ENCODE data around the gene ATP6V1D.
"Not testable (repeated sequence)": the region's sequence is repeated elsewhere in the genome, so short reads cannot be mapped to it uniquely, and the experiment has no call there.

The ATP6V1D gene

DNA sequence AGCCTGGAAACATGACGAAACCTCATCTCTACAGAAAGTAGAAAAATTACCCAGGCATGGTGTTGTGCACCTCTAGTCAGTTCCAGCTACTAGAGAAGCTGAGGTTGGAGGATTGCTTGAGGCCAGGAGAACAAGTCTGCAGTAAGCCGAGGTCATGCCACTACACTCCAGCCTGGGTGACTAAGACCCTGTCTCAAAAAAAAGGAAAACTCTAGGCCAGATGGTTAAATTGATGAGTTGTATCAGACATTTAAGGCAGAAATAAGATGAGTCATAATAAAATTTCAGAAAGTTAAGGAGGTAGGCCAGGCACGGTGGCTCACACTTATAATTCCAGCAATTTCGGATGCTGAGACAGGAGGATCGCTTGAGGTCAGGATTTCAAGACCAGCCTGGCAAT, 11.2 kb upstream of the ATP6V1D start:
- DNase-seq (ENCODE audit: low read depth): no peak

DNA sequence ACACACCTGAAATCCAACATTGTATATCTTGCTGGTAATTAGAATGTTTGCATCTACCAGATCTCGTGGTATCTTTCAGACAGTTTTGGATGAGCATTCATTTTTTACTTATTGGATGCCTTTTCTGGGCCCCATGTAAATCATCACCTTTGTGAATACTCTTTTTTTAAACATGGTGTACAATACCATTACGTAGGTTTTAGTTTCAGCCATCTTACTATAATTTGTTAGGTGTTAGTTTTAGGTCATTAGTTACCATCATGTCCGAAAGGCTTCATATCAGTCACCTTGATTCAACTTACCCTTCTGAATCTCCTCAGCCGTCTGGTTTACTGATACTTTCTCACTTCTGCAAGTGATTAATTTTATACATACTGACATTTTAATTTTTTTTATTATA, 5.9 kb upstream of the ATP6V1D start:
- DNase-seq (ENCODE audit: low read depth): no peak

DNA sequence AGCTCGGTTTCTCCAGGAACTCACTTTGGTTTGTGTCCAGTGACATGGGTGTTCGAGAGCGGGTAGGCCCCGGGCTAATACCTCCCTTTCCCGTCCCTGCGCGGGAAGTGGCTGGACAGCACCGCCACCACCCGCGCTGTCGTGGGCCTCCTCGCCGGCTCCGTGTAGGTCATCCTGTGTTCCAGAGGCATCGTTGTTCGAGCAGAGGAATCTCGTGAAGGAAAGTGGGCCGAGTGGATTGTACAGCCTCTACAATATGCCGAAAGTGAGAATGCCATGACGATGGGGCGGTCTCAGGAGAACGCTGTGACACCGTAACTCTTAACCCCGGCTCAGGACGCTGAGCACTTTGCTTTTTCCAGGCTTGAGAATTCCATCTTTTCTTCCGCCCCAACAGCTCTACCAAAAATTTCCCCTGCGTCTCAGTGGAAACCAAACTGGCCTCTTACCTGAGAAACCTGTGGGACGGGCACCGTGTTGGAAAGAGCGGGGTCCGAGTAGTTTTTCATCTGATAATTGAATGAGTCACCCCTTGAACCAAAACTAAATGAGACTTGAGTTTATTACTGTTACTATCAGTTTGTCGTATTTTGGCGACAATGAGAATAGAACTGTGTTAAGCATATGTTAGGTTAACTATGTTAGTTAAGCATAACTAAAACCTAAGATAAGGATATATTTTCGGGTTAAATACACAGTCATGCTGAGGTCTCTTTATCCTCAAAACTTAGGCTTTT, 1.0 kb upstream of the ATP6V1D start:
- no peak for DNase-seq (ENCODE audit: low read depth)

DNA sequence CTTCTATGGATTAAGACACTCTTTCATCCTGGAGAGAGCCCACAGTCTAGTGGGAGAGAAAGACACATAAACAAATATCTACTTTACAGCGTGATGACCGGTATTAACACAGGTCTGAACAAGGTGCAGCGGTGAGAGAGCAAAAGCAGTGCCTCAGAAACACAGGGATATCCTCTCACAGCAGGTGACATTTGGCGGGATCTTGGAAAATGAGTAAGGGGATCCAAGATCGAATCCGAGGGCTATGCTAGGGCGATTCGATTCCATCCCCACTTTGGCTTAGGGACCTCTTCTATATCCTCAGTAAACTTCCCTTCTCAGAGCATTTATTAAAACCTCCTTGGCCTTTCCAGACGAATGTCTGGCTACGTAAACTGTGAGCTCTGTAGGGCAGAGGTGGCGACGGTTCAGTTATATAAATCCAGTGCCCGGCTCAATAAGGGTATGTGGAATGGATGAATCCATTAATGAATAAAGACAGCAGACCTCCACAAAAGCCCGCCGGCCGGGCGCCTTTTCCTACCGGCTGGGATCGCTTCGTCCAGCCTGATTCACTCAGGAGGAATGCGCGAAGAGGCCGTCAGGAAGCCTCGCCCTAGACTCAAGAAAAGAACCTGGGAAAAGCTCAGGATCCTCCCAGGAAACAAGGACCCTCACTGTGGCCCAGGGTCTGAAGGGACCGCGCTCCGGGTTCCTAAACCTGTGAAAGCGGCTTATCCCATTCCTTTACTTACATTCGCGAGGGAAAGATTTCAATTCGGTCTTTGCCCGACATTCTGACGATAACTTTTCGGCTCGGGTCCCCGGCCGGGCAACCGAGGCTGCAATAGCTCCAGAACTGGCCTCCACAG, 455 bp downstream of the ATP6V1D start:
- no peak for DNase-seq (ENCODE audit: low read depth)

DNA sequence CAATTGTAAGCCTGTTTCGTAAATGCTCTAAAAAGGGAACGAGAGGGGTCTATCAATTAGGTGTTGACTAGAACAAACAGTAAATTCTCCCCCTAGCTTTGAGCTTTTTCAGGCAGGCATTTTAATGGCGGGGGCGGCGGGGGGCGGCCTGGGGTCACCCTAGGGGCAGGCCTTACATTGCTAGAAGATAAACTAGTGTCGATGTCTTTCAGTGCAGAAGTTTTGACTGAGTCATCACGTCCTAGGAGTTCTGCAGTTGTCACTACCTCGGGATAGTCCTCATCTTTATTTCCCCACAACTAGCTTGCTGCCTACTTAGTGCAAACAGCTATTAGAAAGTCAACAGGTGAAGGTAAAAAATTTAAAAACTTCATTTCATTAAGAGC, 1.6 kb downstream of the ATP6V1D start:
- DNase-seq (ENCODE audit: low read depth): no peak

DNA sequence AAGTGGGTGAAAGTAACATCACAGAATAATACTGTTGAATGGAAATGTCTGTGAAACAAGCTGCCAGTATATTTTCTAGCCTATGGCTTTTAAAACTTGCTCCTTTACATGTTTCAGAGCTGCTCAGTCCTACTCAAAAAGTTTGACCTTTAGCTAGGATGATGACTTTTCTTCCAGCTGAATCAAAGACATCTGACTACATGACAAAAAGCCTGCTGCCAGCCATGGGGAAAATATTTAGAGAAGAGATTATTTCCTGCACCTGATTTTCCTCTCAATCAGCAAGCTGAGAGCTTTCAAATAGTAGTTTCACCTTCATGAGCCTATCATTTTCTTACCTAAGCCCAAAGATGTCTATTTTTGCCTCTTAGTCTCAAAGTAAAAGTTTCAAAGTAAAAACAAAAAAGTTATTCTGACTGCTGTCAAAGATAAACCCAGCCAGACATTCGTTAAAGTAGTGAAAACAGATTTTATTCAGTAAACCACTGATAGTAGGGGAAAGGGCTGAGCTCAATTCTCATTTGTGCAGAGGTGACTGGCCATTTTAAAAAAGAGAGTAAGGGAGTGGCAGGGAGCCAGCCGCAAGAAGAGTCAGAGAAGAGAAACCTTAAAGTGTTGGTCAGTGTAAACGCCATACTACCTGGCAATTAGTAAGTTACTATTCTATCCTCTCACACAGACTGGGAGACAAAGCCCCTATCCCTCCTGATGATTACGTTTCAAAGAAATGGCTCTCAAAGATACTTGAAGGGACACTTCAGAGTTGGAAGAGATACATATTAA, 2.2 kb downstream of the ATP6V1D start:
- no peak for DNase-seq (ENCODE audit: low read depth)

DNA sequence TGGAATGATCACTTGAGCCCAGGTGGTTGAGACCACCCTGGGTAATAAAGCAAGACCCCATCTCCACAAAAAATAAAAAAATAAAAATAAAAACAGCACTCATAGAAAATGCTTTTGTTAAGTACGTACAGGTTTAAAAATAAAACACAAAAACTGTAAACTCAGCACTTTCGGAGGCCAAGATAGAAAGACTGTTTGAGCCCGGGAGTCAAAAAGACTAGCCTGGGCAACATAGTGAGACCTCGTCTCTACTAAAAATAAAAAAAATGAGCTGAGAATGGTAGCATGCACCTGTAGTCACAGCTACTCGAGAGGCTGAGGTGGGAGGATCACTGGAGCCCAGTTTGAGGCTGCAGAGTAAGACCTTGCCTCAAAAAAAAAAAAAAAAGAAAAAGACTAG, 7.5 kb downstream of the ATP6V1D start:
- no peak for DNase-seq (ENCODE audit: low read depth)

DNA sequence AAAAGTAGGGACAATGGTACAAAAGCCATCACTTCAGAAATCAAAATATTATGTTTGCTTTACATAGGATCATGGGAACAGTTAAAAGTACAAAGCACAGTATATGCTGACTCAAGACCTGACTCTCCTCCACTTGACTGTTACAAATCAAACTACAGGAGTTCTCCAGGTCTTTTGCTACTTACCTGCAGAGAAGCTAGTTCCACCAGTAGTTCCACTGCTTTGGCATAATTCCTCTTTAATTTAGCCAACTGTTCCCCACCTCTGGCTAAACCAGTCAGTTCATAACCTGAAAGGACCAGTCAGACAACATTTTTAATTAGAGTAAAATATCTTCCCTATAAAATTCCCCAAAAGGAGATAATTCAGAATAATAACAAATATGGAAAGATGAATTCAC, 14.0 kb downstream of the ATP6V1D start:
- DNase-seq (ENCODE audit: low read depth): no peak

DNA sequence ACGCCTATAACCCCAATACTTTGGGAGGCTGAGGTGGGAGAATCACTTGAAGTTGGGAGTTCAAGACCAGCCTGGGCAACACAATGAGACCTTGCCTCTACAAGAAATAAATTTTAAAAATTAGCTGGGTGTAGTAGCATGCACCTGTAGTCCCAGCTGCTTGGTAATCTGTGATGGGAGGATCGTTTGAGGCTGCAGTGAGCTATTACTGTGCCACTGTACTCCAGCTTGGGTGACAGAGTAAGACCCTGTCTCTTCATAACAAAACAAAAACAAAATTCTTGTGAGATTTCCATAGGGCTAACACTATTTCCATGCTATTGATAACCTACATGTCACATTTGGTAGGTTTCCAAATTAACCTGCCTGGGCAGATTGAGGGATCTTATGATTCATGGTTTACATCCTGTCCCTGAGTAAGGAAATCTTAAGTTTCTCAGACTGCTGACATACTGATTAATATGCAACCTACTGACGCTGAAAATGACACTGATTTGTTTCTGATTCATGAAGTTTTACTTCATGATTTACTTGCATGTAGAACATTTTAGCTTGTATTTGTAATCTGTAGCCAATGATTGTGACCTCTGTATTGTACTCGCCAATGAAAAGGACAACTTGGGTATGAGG, 15.9 kb downstream of the ATP6V1D start:
- no peak for DNase-seq (ENCODE audit: low read depth)

DNA sequence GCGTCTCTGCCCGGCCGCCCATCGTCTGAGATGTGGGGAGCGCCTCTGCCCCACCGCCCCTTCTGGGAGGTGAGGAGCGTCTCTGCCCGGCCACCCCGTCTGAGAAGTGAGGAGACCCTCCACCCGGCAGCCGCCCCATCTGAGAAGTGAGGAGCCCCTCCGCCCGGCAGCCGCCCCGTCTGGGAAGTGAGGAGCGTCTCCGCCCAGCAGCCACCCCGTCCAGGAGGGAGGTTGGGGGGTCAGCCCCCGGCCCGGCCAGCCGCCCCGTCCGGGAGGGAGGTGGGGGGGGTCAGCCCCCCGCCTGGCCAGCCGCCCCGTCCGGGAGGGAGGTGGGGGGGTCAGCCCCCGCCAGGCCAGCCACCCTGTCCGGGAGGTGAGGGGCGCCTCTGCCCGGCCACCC, 18.4 kb downstream of the ATP6V1D start:
- DNase-seq (ENCODE audit: low read depth): not testable (repeated sequence)

DNA sequence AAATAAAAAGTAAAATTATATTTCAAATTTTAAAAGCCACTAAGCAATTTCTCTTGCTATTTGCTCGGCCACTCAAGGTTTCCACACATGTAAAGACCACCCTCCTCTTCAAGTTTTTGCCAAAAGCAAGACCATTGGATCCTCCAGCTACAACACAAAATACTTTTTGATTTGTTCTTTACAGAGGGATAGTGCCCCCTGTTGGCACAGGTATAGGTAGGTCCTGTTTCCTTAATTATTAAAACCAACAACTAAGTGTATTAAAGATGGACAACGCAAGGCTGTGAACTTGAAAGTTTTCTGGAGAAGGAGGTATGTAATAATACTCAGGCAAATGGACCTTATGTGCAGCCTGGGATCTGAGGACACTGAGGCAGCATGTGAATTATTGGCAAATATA, 23.8 kb downstream of the ATP6V1D start:
- no peak for DNase-seq (ENCODE audit: low read depth)

DNA sequence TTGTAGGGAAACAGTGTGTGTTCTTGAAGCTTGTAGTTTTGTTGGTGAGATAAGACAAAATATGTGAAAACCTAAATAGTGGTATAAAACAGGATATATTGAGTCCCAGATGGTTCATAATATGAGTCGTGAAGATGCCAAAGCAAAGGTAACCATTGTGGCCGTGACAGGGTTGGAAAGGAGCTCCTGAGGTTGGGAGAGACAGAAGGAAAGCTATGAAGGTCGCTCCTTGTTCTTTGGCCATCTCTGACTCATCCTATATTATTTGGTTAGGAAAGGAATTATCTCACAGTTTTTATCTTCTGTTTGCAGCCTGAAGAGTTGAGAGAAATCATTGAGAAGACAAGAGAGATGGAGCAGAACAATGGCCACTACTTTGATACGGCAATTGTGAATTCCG, 27.1 kb downstream of the ATP6V1D start:
- DNase-seq (ENCODE audit: low read depth): no peak

DNA sequence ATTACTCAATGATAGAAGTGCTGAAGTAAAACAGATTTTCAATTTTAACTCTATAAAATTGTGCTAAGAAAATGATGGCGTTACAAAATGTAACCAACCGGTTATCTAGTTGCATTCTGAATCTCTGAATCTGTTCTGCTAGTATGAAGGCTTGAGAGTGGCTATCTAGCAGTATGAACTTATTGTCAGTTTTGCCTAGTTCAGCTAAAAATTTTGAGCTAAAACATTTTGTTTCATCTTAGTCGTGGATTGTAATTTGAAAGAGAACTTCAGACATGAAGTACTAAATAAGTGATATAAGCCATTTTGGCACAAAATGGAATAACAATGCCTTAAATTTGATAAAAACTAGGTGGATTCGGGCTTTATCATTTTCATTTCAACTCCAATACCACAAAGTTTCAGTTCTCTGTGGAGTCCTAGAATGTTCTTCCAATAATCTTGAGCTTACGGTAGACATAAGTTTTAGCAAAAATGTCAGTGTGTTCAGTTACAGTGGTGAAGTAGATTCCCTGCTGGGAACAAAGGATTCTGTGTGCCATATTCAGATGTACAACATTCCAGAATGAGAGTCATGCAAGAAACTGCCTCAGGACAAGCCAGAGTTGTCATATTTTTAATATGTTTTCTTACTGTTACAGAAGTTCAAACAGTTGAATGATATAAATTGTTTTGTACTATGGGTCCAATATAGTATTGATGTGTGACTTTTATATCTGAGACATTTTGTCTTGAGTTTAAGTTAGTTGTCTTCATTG, 28.1 kb downstream of the ATP6V1D start:
- DNase-seq (ENCODE audit: low read depth): no peak

DNA sequence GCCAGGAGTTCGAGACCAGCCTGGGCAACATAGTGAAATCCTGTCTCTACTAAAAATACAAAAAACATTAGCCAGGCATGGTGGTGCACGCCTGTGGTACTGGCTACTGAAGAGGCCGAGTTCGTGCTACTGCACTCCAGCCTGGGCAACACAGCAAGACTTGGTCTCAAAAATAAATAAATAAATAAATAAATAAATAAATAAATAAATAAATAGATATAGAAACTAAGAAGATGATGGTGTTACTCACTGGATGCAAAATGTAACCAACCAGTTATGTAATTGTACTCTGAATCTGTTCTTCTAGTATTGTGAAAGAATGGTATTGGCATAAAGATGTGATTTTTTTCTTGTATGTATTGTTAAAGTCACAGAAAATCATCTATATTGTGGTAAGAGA, 29.9 kb downstream of the ATP6V1D start:
- not testable (repeated sequence) for DNase-seq (ENCODE audit: low read depth)

DNA sequence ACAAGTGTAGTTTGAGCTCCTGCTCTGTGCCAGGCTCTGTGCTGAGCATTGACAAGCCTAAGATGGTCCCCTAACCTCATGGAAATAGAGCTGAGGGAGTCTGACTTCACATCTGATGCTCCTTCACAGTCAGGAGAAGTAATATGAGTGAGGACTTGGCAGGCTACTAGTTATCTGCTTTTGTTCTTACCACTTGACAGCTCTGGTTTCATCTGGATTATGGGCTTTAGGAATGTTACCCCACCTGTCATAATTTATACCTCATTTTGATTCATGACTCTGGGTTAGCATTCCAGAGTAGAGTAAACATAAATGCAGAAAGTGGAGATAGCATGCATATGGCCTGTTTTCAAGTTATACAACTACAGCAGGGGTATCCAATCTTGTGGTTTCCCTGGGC, 40.5 kb downstream of the ATP6V1D start:
- DNase-seq (ENCODE audit: low read depth): no peak

DNA sequence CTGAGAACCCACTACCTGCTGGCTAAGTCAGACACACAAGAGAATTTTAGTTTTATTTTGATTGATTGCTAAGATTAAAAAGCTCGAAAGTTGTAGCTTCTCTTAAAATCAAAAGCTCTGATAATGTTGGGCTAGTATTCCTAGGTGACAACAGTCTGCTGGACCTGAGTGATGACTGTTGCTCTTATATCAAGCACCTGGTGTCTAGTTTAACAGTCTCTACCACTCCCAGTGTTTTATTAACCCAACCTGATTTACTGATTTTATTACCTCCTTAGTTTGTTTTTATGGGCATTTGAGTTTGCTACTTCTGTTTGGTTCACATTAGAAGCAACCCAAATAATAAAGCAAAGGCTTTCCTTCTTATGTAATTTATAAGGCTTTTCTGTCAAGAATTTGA, 41.8 kb downstream of the ATP6V1D start:
- DNase-seq (ENCODE audit: low read depth): no peak

DNA sequence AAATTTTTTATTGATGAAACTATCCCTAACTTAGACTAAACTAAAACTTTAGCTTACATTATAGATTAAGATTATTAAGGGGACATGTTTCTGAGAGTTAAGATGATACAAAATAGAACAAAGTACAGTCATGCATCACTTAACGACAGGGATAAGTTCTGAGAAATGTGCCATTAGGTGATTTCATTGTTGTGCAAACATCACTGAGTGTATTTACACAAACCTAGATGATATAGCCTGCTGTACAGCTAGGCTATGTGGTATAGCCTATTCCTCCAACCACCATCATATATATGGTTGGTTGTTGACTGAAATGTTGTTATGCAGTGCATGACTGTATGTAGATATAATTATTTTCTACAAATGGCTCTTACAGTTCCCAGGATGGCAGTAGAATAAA, 46.5 kb downstream of the ATP6V1D start:
- DNase-seq (ENCODE audit: low read depth): no peak

DNA sequence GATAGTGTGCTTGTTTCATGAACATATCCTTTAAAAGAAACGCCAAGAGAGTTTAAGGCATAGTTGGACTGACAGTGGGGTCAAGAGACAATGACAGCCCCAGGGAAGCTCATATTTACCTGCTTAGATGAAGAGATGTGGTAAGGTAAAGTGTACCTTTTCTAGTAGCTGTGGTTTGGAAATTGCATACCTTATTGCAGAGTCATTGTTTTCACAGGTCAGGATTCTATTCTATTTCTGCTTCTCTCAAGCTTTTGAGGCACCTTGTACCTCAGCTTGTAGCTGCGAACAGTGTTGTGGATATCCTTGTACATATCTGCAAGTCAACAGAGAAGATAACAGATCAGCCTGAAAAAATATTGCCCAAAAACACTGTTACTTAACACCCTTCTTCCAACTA, 47.7 kb downstream of the ATP6V1D start:
- DNase-seq (ENCODE audit: low read depth): no peak
